Stimulated activated CD4-positive, alpha-beta T cell treated with anti-CD3 and anti-CD28 coated beads, TNF-alpha, amount 100 ng/mL, for 48 hours (primary cell): Measurements from ENCODE around the gene FAF1.

ENCODE experiments used
- DNase-seq, 3 donors: peaks; one replicate each; pipeline ENCODE4 v3.0.0-alpha.2; 2020; ENCODE audit warnings: low read depth in 3 of 3

Gene FAF1

DNA sequence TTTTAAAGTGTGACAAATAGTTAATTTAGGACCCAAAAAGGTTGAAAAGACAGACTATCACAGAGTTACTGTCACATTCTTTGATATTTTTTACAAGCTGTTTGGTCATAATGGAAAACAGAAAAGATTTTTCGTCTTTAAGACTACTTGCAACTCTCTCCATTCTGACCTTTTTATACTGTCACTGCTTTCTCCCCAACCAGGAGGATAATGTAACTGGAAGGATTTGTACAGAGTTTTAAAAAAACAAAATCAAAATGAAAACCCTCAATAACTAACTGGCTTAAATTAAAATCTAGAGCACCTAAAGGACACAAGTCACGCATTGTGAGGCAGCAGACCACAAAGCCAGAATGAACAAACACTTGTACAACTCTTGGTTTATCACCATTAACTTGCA, 257.7 kb downstream of the FAF1 start:
- DNase-seq = no peak

DNA sequence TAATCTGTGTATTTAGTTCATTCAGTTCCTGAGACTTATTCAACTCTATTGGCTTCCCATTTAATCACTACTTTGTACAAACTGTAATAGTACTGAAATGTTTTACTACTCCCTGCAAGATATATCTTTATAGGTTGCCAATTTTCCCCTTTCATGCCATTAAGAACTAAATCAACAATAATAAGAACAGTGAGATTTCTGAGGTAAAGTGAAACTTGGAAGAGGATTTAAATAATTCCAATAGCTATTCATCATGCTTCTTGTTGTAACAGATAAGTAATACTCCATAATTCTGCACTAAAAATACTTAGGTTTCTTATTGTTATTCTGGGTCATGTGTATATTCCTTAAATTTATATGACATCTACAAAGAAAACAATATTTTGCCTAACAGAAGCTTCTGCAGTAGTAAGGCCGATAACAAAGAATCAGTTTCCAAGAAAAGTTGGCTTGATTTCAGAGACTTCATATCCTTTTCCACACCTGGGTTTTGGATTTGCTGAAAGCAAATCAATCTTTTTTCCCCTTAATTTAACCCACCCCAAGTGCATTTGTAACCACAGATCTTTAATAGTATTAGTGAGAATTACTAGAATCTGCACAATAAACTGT, 258.3 kb downstream of the FAF1 start:
- DNase-seq = no peak

DNA sequence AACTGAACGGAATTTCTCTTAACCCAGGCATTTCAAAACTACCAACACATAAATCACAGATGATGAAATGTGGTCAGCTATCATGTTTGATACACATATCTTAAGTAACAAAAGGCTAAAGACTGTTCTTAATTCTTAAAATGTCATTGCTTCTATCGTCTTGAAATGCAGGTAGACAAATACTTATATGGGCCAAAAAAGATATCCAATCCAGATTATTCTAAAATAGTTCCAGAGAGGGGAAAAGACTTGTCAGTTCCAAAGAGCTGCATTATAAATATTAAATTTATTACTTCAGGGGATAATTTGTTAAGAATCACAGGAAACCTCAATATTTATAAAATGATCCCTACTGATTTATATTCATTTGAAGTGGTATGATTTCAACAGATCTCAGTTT, 259.4 kb downstream of the FAF1 start:
- DNase-seq = no peak

DNA sequence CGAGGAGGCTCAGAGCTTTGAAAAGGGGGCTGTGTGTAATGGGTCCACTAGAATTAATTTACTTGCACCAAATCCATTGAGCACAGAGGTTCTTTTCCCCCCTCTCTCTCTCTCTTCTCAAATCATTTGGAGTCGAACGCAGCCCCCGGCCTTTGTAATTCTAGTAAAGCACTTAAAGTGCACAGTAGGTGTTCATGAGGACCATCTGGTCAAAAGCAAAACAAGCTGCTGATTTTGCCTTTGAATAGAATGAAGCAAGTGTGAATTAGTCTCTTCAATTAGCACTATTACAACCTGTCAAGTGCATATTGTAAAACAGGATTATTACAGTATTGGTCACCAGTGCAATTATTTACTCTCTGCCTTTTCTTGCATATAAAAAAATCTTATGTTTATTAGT, 259.9 kb downstream of the FAF1 start:
- DNase-seq = no peak

DNA sequence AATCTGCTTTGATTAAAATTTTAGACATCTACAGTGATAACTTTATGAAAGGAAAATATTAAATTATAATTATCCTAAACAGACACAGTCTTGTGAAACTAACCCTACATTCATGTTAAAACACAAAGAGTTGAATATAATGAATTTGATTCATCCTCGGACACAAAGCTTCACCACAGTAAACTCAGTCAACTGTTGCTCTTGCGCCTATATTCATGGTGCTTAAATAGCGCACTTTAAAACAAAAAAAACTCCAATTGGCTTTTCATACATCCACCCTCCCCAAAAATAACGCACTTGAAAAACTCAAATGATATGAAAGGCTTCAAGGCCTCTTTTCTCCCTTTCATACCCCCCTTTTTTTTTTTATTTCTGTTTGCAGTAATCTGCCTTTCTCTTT, 260.3 kb downstream of the FAF1 start:
- no peak for DNase-seq

DNA sequence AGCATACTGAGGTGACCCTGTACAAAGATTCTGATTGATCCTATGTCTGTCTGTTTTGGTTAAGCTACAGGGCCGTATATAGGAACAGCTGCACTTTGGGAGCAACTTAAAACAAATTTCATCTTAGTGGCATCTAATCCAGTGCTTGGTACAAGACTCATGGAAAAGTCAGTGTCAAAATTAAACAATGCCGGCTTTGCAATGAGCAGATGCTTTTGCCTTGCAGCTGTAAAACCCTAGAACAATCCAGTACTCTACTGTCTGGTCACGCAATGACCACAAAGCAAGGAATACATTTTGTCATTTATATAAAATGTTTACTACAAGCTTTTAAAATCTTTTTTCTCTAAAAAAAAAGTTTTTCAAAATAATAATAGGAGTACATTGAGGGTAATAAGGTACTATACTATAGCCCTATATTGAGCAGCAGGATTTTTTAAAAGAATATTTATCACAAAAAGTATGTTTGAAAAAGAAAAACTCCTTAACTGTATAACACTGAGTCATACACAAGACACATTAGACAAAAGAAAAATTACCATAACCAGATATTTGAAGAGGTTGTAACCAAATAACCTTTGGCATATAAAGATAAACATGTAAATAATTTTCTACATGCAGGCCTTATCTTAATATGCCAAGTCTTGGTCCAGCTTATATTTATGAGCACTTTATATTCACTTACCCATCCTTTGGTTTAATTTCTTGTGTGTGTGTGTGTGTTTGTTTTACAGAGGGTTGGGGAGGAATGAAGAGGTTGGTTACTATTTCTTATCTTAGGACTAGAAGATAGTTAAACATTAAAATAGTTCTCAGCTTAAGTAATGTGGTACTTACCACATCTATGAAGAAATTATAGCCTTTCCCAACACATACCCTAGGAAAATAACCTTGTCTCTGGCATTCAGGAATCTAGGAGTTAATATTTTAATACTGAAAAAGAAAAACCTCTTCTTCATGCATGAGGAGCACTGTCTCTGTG, 262.3 kb downstream of the FAF1 start:
- DNase-seq = no peak

DNA sequence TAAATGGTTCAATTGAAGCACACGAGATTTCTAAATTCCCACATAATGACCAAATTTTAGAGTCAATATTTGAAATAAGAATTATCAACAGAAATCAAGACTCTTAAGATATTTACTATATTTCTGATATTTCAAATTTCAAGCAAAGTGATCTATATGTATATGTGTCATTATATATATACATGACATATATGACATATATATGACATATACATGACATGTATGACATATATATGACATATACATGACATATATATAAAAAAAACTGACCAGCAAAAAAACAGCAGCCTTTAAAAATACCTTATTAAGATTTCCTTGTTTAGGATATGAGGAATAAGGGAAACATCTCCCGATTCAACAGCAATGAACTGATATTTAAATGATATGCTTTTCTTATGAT, 266.2 kb downstream of the FAF1 start:
- DNase-seq = no peak

DNA sequence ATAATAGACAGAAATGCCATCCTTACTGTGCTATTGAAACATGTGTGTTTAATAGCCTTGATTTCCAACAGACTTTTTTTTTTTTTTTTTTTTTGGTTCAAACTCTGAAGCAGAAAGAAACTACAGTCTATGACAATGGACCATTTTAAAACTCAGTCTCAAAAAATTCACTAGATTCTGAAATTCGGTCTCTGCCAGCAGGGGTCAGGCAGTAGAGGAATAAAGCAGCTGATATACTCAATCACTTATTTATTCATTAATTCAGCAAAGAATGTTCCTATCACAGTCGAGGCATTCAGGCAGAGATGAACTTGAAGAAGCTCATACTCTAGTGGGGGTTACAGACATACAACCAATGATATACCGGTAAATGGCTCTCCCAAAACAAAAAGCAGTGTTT, 275.9 kb downstream of the FAF1 start:
- DNase-seq = no peak

DNA sequence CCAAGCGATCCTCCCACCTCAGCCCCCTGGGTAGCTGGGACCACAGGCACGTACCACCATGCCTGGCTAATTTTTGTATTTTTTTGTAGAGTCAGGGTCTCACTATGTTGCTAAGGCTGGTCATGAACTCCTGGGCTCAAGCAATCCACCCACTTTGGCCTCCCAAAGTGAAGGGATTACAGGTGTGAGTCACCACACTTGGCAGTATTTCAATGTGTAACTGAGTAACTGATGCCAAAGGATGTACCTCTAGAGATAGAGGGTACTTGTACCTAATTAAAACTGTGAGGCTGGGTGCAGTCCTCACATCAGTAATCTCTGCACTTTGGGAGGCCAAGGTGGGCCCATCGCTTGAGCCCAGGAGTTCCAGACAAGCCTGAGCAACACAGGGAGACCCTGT, 278.1 kb downstream of the FAF1 start:
- no peak for DNase-seq

DNA sequence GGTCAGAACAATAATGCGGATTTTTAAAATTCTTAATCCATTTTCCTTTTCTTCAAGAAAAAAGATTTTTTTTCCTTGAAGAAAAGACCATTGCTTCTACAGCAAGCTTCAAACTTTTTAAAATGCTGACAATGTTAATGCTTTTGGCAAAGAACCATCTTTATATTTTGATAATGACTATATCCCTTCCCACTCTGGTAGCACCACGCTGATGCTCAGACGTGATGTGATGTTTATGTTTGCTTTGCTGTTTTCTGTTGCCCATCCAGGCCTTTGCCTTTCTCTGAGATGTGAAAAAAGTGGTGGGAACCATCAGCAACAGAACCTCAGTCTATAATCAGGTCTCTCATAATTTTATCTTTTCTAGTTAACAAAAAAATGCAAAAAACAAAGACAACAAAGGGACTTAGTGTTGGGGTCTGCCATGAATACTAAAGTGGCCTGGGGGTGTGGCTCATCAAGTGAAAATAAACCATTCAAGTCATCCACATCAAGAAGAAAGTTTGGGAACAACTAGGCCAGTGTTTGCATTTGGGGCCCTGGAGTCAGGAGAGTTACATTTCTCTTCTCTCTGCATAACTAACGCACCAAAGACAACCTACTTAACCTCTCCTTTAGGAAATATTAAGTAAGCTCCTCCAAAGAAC, 292.2 kb downstream of the FAF1 start:
- no peak for DNase-seq

DNA sequence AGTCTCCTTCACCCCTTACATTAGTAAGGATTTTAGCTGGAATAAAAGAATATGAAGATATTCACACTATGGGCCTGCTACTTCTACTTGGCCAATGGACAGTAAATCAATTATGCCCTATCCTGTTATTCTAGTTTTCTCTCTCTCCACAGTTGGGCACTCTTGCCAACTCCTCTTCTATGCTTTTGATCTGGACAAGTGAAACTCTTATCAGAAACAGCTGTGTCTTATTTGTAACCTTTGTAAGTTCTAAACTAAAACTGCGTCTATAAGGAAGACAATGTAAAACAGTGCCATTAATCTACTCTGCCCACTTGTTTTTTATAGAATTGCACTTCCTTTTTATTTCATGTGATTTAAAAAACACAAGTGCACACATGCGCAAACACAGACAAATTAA, 292.8 kb downstream of the FAF1 start:
- DNase-seq = no peak

DNA sequence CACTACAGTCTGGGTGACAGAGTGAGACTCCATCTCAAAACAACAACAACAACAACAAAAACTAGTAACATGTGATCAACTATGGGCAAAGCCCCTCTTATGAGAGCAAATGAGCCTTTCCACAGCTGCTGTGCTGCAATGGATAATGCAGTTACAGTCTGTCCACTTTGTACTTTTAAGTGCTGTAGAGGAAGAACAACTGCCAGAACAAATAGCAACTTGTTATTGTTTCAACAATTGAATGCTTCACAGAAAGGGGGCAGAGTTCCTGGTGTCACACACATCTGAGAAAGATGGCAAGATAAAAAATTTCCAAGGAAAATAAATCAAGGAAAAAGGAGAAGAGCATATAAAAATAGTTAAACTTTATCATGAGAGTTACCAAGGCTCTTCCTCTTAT, 293.2 kb downstream of the FAF1 start:
- DNase-seq = no peak

DNA sequence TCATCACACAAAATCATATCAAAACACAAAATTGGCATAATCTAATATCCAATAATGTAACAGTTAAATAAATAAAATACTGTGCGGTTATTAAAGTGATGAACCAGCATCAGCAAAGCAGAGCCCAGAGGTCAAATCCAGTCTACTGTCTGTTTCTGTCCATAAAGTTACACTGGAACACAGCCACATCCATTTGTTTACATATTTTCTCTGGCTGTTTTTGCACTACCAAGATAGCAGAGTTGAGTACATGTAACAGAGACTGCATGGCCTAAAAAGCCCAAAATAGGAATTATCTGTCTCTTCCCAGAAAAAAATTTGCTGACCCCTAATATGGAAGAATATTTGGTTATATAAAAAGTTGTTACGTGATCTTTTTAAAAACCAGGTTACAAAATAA, 294.7 kb downstream of the FAF1 start:
- DNase-seq = no peak

DNA sequence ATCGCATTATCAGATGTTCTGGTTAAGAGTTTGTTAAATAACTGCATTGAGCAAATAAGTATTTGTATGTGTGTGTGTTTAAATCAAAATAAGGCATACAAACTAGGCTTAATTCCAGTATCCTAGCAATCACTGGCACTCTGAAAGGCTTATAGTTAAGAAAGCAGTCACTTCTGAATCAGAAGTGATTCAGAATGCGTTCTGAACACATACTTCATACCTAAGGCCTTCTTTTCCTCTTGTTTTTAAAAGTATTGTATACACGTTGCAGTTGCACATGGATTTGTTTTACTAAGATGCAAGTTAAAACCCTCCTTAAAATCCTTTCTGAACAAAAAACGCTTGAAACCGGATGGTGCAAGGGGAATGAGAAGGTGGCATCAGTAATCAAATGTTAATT, 298.4 kb downstream of the FAF1 start:
- DNase-seq = no peak

DNA sequence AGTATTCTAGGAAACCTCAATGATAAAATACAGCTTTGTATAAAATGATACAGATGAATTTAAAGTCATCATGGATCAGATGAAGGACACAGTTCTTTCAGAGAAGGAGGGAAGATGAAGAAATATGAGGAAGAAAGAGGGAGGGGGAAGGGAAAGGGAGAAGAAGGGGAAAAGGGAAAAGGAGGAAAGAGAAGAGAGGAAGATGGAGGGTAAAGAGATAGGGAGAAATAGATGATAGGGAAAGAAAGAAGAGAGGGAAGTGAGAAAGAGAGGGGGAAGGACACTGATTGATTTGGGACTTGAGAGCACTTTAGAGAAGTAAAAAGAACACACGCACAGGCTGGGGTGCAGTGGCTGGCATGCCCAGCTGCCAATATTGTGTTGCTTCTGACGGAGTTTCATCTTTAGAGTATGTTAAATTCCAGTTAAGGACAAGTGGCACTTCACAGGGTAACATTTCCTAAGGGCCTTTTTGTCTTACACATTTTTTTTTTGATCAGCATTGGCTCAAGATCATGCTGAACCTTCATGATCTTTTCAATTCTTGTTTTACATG, 300.9 kb downstream of the FAF1 start:
- no peak for DNase-seq

DNA sequence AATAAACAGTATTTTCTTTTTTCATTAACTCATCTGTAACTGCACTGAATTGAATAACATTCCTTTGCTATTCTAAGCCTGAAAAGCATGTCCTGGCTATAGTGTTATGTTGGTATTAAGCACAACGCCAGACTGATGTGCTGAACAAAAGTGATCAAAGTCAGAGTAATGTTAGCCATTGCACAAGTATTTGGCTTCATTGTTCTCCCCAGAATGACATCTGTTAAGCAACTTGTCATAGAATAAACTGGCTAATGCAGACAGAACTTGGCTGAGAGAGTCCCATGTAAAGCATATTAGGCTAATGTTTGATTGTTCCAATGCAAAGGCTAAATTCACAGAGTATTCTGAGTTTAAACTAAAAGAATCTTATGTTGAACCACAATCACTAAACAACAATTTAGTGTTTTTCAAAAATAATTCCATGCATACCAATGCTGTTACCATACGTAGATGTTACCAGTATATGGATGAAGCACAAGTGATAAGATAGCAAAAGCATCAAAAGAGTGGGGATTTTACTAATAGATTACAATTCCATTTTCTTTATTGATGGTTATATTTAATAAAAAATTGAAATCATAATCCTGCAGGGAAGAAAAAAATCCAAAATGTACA, 301.5 kb downstream of the FAF1 start:
- DNase-seq = no peak

DNA sequence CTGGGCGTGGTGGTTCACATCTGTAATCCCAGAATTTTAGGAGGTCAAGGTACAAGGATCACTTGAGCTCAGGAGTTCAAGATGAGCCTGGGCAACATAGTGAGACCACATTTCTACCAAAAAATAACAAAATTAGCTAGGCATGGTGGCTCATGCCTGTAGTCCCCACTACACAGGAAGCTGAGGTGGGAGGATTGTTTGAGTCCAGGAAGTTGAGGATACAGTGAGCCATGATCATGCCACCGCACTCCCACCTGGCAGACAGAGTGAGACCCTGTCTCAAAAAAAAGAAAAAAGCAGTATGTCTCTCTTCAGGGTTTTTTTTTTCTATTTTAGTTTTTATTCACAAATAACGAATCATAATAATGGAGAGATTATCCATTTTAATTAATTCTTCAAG, 303.1 kb downstream of the FAF1 start:
- DNase-seq = no peak

DNA sequence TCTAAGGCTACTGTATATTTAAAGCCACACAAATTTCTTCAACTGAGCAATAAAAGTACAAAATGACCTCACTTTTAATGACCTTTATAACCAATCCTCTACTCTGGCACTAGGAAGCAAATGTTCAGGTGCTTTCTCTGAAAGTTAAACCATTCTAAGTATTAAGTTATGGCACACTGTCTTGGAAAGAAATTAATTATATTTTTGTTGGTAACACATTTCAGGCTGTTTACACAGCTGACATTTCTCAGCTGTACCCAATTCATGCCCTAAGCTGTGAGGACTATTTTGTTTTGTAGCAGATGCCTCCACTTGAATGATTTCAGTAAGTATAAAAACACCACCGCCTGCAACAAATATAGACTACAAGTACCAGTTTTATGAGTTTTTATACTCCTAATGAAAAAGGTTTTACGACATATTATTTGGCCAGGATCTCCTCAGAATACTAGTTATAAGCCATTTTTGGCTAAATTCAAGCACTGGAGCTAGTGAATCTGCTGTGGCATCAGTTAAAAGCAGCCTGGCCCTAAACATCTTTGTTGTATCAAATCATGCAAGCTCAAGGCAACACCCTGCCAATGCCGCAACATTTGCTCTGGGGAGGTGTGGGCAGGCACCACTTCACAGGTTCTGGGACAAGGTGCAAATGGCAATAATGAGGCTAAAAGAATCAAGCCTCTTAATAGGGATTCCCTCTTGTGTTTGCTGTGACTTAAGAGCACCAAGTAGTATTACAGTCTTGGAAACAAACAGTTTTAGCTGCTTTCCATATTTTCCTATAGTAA, 308.4 kb downstream of the FAF1 start:
- no peak for DNase-seq

DNA sequence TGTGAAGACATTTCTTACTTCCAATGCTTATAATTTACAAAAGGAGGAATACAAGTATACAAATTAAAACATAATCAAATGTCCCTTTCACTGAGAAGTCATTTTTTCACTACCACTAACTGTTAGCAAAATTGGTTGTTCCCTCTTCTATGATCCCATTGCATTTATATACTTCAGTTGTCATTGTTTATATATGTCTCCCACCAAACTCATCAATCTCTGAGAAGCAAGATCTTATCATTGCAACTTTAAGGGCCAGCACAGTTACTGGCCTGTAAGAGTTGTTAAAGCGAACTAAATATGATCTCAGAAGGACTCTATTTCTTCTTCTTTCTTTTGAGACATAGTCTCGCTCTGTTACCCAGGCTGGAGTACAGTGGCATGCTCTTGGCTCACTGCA, 313.5 kb downstream of the FAF1 start:
- DNase-seq = no peak

DNA sequence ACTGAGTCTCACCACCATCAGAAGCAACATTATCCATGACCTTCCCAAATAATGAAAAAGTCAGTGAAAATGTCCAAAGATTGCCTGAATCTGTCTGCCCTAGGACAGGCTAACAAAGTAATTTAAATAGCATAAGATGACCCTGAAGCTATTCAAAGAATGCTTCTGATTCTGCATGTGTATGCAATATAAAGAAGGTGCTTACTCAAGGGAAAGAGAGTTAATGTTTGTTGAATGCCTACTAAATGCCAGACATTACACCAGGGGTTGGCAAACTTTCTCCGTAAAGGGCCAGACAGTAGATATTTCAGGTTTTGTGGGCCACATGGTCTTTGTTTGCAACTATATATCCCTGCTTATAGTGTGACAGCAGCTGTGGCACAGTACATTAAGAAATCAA, 314.9 kb downstream of the FAF1 start:
- DNase-seq = no peak

DNA sequence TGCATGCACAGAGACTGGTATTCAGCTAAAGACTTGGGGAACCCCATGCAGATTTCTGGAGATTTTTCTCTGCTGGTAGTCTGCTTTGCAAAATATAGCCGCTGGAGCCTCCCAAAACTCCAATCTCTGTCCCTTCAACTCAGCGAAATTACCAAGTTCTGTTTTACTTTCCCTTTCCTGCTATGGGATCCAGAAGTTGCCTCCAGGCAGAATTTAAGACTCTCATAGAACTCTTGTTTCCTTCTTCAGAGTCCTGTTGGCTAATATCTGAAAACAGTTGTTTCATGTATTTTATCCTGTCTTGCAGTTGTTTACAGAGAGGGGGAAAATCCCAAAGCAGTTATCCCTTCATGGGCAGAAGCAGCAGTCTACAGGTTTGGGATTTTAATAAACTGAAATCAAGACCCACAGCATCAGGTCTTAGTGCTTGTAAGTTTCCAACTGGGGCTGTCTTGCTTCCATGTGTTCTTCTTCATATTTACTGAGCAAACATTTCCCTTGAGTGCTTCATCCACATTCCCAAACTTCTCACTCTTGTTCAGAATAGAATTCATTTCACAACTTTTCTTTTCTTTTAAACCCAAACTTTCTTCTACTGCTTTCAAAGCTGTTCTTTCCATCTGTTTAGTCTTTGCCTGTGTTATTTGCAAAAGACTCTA, 315.5 kb downstream of the FAF1 start:
- DNase-seq = no peak
